DMS79 treated with DMSO at 0.1 percent for 48 hours (cell line): Measurements from ENCODE around the gene GAL3ST3.
"Not testable (repeated sequence)": the region's sequence is repeated elsewhere in the genome, so short reads cannot be mapped to it uniquely, and the experiment has no call there.

Experiments
- DNase-seq: peaks from one replicate; lab custom pipeline; 2025; lab: John Stamatoyannopoulos, UW

The GAL3ST3 gene

GRCh38 chr11:66048547-66049323 lies at the start of gene GAL3ST3:
Gene GAL3ST3 (minus strand): TSS chr11:66049161. CDS start chr11:66045415, 3,746 bp downstream.
- DNase-seq: peak; percentile 28

GRCh38 chr11:66092125-66092524 lies 43.2 kb upstream of the GAL3ST3 start:
- DNase-seq: not testable (repeated sequence)

DNA sequence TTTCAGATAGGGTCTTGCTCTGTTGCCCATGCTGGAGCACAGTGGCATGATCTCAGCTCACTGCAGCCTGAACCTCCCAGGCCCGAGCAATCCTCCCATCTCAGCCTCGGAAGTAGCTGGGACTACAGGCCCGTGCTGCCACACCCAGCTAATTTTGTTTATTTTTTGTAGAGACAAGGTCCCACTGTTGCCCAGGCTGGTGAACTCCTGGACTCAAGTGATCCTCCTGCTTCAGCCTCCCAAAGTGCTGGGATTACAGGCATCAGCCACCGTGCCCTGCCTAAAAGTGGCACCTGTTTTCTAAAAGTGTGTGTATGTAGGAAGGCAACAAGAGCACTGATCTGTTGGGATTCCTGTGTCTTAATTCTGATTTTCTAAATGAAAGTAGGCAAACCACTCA lies 41.3 kb upstream of the GAL3ST3 start:
- no peak for DNase-seq

GRCh38 chr11:66089067-66089466 lies 40.1 kb upstream of the GAL3ST3 start:
- DNase-seq: no peak

DNA sequence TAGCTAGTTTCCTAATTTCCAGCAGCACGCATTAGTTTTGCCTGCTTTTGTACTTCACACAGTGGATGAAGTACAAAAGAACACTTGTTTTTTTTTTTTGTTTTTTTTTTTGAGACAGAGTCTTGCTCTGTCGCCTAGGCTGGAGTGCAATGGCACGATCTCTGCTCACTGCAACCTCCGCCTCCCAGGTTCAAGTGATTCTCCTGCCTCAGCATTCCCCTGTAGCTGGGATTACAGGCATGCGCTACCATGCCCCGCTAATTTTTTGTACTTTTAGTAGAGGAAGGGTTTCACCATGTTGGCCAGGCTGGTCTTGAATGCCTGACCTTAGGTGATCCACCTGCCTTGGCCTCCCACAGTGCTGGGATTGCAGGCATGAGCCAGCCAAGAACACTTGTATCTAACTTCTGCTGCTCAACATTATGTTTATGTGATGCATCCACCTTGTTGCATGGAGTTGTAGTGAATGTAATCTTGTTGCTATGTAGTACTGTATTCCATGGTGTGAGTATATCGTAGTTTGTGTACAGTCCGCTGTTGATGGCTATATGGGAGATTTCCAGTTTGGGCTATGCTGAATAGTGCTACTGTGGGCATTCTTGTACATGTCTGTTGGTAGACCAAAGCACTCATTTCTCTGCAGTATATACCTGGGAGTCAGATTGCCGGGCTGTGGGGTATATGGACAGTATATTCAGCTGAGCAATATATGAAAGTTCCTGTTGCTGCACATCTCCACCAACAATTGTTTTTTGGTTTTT lies 38.4 kb upstream of the GAL3ST3 start:
- no peak for DNase-seq

DNA sequence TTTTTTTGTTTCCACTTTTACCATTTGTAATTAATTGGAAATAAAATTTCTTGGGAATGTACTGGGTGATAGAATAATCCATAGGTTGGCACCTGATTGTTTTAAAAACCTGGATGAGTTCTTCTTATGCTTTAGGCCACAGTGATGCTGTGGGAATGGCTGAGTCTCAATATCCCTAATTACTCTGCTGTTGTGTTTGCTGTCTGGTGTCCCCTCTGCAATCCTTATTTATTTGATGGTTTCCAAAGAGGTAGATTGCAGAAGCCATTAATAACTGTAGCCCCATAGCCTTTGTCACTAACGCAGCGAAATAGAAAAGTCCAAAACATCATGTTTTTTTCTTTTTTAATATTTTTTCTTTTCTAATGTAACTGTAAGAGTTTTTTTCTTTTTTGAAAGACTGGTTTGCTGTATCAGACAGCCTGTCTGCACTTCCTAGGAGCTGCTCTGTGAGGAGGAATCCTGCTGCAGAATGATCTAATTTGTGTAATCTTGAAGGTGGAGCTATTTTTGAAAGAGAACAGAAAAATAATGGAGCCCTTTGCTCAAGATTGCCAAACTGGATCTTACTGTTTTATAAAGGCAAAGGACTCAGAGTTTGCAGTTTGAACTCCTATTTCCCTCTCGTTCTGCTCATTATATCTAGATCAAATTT lies 36.0 kb upstream of the GAL3ST3 start:
- no peak for DNase-seq

GRCh38 chr11:66083767-66084166 lies 34.8 kb upstream of the GAL3ST3 start:
- DNase-seq: peak; percentile 41

GRCh38 chr11:66082946-66083698 lies 34.2 kb upstream of the GAL3ST3 start:
- DNase-seq: peak; percentile 95

DNA sequence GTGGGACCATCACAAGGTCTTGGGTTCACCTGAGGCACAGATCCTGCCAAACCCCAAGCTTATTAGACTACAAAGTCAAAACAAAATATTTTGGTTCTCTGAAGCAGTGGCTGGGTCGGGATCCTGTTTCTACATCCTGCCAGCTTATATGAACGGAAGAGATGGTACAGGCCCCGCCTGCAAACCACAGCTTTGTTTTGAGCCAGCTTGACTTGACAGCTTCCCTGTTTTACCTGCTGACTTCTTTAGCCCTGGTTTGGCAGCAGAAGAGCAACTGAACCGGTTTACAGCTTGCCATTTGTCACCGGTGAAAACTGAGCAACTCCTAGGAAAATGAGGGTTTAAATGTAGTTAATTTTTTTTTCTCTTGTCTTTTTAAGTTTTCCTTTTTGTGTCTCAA lies 32.5 kb upstream of the GAL3ST3 start:
- peak; percentile 87 for DNase-seq

GRCh38 chr11:66080055-66080817 lies 31.3 kb upstream of the GAL3ST3 start:
- DNase-seq: no peak

DNA sequence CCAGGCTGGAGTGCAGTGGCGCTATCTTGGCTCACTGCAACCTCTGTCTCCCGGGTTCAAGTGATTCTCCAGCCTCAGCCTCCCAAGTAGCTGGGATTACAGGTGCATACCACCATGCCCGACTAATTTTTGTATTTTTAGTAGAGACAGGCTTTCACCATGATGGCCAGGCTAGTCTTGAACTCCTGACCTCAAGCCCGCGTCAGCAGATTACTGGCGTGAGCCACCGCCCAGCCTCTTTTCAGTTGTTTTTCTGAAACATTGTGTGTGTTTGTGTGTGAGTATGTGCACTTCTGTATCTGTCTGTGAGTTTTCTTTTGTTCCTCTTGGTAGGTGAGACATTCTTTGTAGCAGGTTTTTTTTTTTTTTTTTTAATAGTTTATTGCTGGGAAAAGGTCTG lies 30.0 kb upstream of the GAL3ST3 start:
- not testable (repeated sequence) for DNase-seq

- DNase-seq: no peak
These were observed 29.0 kb upstream of the GAL3ST3 start for GRCh38 chr11:66077927-66078326.

- no peak for DNase-seq
These were observed 27.6 kb upstream of the GAL3ST3 start for GRCh38 chr11:66076561-66076960.

GRCh38 chr11:66075273-66075672 lies 26.3 kb upstream of the GAL3ST3 start:
- DNase-seq: no peak

- no peak for DNase-seq
These were observed 24.7 kb upstream of the GAL3ST3 start for GRCh38 chr11:66073669-66074068.

DNA sequence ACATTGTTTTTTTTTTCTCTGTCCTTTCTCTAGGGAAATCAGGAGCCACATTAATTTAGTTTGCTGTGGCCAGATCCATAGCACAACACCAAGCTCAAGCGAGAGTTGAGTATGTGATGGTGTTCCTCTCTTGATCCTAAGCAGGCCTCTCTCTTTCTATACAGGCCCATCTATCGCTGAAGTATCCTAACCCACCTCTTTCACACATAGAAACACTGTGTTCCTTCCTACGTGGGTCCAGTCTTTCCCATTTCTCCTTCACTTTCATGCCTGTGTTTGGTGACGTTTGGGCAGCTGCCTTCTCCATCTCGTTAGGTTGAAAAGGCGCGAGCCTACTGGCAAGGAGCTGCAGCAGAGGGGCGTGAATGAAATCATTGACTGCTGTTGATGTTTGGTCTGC lies 23.6 kb upstream of the GAL3ST3 start:
- no peak for DNase-seq

GRCh38 chr11:66072081-66072480 lies 23.1 kb upstream of the GAL3ST3 start:
- DNase-seq: no peak

- DNase-seq: peak; percentile 23
These were observed 22.4 kb upstream of the GAL3ST3 start for GRCh38 chr11:66071381-66071801.

DNA sequence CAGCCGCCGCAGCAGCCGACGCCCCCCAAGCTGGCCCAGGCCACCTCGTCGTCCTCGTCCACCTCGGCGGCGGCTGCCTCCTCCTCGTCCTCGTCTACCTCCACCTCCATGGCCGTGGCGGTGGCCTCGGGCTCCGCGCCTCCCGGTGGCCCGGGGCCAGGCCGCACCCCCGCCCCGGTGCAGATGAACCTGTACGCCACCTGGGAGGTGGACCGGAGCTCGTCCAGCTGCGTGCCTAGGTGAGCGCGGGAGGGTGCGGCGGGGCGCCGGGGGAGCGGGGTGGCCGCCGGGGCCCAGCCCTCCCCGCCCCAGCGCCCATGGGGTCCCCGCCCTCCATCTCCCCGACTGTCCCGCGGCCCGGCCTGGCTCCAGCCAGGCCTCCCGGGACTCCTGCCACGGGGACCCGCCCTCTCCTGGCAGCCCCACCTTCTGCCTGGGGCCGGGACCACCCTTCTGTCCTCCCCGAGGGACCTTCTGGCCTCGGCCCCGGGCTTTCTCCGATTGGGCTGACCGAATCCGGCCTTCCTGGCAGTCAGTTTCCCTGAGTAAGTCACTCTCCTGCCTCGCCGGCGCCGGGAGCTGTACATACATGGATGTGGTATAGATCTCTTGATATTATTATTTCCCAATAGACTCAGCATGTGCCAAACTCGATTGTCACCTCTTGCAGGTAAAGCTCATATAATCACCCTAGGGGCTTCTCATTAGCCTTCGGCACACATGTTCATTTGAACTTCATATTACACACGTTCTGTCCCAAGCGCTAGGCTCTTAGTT lies 21.8 kb upstream of the GAL3ST3 start:
- no peak for DNase-seq
